MM.1S (cell line): ENCODE results near the gene RSPH6A.
"Not testable (repeated sequence)": the region's sequence is repeated elsewhere in the genome, so short reads cannot be mapped to it uniquely, and the experiment has no call there.

Experiments
- CTCF ChIP-seq: fragments of 300-600 bp; sonication (generic); IDR thresholded peaks from 2 replicates; pipeline ENCODE4 v1.5.1; 2016; ENCODE audit warnings: antibody characterized with exemption, low read length, mixed read lengths
- EZH2 ChIP-seq: fragments of 300-600 bp; sonication (generic); optimal IDR thresholded peaks from 2 replicates; pipeline ENCODE3; 2017; ENCODE audit warnings: low read depth, mild to moderate bottlenecking, antibody characterized with exemption, low read length, mixed read lengths
- EZH2phosphoT487 ChIP-seq: fragments of 300-600 bp; sonication (generic); IDR thresholded peaks from 2 replicates; pipeline ENCODE4 v1.6.1; 2018; ENCODE audit warnings: antibody characterized with exemption, low read length

GRCh38 chr19:45799541-45799940, 15.6 kb downstream of the RSPH6A start:
- TF ChIP-seq CTCF, EZH2, EZH2phosphoT487: not testable (repeated sequence)
